Fibroblast of lung (primary cell): ENCODE results near the gene TYW1.

Source experiments
- CTCF ChIP-seq, 2 donors: IDR thresholded peaks in 1 of 2; conservative IDR thresholded peaks in 1 of 2; 1 replicate in 1 of 2; 2 replicates in 1 of 2; pipeline ENCODE4 v1.5.1; 2011 to 2012; ENCODE audit warnings: low read length in 2 of 2, control low read depth in 1 of 2, inconsistent platforms in 1 of 2, low read depth in 1 of 2, mild to moderate bottlenecking in 1 of 2
- EZH2 ChIP-seq: IDR thresholded peaks from 2 replicates; pipeline ENCODE4 v1.5.1; 2012; ENCODE audit warnings: low read length, control low read depth, mild to moderate bottlenecking; ENCODE audit errors: missing control alignments

GRCh38 chr7:66957595-66958290 is 38.9 kb upstream of the TYW1 start:
- TF ChIP-seq CTCF (conservative IDR thresholded peaks at IDR 0.05 in 1 of 2, IDR thresholded peaks at IDR 0.05 in 1 of 2; ENCODE audit: low read depth in 1 of 2, low read length in 2 of 2), result no peak
- TF ChIP-seq EZH2, result no peak
